Stimulated activated naive B cell treated with anti-CD40 and anti-IgM and Interleukin-4, amounts not matched to agents 10 μg/mL and 1 μg/mL and 100 μg/mL, for 72 hours (primary cell): ENCODE measurements around the gene MYO1E.

Source experiments
- ATAC-seq, 2 donors: fragments of 150-1000 bp; cut with Tn5 transposase; replicated peaks; 2 replicates each; pipeline ENCODE4 v1.10.0; 2021; ENCODE audit warnings: moderate library complexity in 1 of 2
- DNase-seq: peaks from one replicate; pipeline ENCODE4 v3.0.0; 2021
- H3K27ac Mint-ChIP-seq: one replicate; pipeline ENCODE4 v1.8.0; 2022; ENCODE audit warnings: mild to moderate bottlenecking, mixed read lengths
- H3K27me3 Mint-ChIP-seq, 2 donors: one replicate each; pipeline ENCODE4 v1.8.0; 2022; ENCODE audit warnings: mixed read lengths in 2 of 2
- H3K36me3 Mint-ChIP-seq, 2 donors: one replicate each; pipeline ENCODE4 v1.8.0; 2022; ENCODE audit warnings: mixed read lengths in 2 of 2, mild to moderate bottlenecking in 1 of 2
- H3K4me1 Mint-ChIP-seq, 2 donors: one replicate each; pipeline ENCODE4 v1.8.0; 2022; ENCODE audit warnings: mixed read lengths in 2 of 2, mild to moderate bottlenecking in 1 of 2
- H3K4me3 Mint-ChIP-seq, 2 donors: one replicate each; pipeline ENCODE4 v1.8.0; 2022; ENCODE audit warnings: mild to moderate bottlenecking in 2 of 2, mixed read lengths in 2 of 2, moderate library complexity in 1 of 2
- H3K9me3 Mint-ChIP-seq, 2 donors: one replicate each; pipeline ENCODE4 v1.8.0; 2022; ENCODE audit warnings: mixed read lengths in 2 of 2, mild to moderate bottlenecking in 1 of 2

The MYO1E gene

DNA sequence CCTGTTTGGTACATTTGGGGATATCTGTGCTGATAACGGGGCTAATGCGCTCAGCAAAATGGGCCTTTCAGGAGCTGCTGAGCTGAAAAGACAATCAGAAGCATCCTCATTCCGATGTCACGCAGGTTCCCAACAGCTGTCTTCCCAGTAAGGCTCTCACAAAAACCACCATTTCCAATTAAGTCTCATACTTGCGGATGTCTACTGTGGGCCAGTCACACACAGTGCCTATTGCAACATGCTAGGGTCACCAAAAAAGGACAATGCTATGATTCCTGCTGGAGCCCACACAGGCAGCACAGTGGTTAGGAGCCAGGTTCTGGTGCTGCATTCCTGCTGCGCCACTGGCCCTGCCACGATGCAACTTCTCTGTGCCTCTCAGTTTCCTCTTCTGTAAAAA lies 182.4 kb downstream of the MYO1E start:
- H3K9me3 Mint-ChIP-seq = no peaks in the 10 kb centered on the region
- DNase-seq = no peak
- H3K4me3 Mint-ChIP-seq = no peak overlapping the region
- H3K27me3 Mint-ChIP-seq = no peaks in the 10 kb centered on the region
- no peak for ATAC-seq
- H3K4me1 Mint-ChIP-seq = peaks cover 2 to 6% of the 10 kb centered on the region in 2 donors
- H3K27ac Mint-ChIP-seq = no peak overlapping the region
- peaks cover 62 to 78% of the 10 kb centered on the region in 2 donors for H3K36me3 Mint-ChIP-seq

DNA sequence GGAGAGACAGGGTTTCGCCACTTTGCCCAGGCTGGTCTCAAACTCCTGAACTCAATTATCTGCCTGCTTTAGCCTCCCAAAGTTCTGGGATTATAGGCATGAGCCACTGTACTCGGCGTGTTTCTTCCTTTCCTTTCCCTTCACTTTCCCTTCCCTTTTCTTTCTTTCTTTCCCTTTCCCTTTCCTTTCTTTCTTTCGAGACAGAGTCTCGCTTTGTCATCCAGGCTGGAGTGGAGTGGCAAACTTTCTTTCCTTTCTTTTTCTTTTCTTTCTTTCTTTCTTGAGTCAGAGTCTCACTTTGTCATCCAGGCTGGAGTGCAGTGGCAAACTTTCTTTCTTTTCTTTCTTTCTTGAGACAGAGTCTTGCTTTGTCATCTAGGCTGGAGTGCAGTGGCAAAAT lies 183.4 kb downstream of the MYO1E start:
- ATAC-seq (no peak), DNase-seq (no peak)
- H3K9me3 Mint-ChIP-seq = no peaks in the 10 kb centered on the region
- H3K36me3 Mint-ChIP-seq = peaks cover 62 to 78% of the 10 kb centered on the region in 2 donors
- no peaks in the 10 kb centered on the region for H3K27me3 Mint-ChIP-seq
- H3K4me1 Mint-ChIP-seq = peaks cover 2 to 6% of the 10 kb centered on the region in 2 donors
- H3K27ac Mint-ChIP-seq = peak overlapping the region; percentile 15
- H3K4me3 Mint-ChIP-seq = no peak overlapping the region

DNA sequence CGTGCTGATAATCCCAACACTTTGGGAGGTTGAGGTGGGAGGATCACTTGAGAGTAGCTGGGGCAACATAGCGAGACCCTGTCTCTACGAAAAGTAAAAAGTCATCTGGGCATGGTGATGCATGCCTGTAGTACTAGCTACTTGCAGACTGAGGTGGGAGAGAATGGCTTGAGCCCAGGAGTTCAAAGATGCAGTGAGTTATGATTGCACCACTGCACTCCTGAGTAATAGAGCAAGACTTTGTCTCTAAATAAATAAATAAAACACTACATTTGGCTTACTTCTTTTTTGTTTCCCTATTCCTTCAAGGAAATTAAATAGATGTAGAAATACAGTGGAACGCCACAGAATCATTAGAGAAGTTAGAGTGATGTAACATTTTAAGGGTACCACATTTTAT lies 186.2 kb downstream of the MYO1E start:
- no peak for ATAC-seq
- Mint-ChIP-seq H3K4me1 (peaks cover 0 to 8% of the 10 kb centered on the region in 2 donors), H3K36me3 (peaks cover 67 to 81% of the 10 kb centered on the region in 2 donors), H3K9me3 (peaks cover 0 to 2% of the 10 kb centered on the region in 2 donors), H3K27me3 (no peaks in the 10 kb centered on the region), H3K4me3 (no peak overlapping the region), H3K27ac (no peak overlapping the region)
- DNase-seq = no peak

DNA sequence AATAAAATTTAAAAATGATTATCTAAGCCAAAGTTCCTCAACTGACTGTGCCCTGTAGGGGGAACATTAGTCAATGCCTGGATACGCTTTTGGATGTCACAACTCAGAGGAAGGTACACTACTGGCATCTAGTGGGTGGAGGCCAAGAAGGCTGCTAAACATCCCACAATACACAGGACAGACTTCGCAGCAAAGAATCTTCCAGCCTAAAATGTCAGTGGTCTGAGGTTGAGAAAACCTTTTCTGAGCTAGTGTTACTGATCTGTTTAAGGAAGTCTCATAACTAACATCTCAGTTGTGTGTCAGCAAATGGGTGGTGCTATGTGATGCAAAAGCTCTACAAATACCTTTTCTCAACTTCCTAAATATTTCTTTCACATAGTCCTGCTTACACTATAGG lies 186.9 kb downstream of the MYO1E start:
- Mint-ChIP-seq H3K4me1 (peaks cover 6 to 16% of the 10 kb centered on the region in 2 donors), H3K4me3 (no peak overlapping the region), H3K27me3 (no peaks in the 10 kb centered on the region), H3K9me3 (peaks cover 6 to 7% of the 10 kb centered on the region in 2 donors), H3K27ac (no peak overlapping the region), H3K36me3 (peaks cover 71 to 82% of the 10 kb centered on the region in 2 donors)
- DNase-seq (no peak), ATAC-seq (peak; percentile 61 to 65)

DNA sequence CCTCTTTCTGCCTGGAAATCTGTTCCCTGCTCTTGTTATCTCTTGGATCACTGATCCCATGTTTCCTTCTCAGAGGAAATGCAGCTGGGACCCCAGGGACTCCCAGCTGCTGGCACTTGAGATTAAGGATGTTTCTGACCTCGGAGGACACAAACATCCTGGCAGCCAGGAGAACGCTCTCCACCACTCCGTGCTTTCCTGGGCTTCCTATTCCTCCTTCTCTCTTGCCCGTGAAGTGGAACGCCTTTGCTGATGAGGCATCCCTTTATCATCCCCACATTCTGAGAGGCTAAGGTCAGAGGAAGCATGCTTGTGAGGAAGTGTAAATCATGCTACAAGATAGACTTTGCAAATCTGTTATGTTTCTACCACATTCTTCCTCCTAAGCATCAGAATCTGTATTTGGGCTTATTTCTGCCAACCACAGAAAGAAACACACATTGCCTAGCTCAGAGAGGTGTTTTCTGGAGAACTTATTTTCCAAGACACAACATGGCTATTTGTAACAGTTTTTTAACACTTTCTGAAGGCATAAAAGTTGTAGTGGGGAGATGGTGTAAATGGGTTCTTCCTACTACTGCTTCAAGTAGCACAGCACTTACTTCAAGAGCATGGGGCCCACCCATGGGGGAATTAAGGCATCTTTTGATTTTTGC lies 191.6 kb downstream of the MYO1E start:
- Mint-ChIP-seq H3K4me3 (no peak overlapping the region), H3K27ac (peak overlapping the region; percentile 47), H3K36me3 (peaks cover 72 to 88% of the 10 kb centered on the region in 2 donors), H3K27me3 (no peaks in the 10 kb centered on the region), H3K4me1 (peaks cover 31 to 43% of the 10 kb centered on the region in 2 donors), H3K9me3 (peaks cover 6 to 7% of the 10 kb centered on the region in 2 donors)
- DNase-seq (no peak), ATAC-seq (no peak)

DNA sequence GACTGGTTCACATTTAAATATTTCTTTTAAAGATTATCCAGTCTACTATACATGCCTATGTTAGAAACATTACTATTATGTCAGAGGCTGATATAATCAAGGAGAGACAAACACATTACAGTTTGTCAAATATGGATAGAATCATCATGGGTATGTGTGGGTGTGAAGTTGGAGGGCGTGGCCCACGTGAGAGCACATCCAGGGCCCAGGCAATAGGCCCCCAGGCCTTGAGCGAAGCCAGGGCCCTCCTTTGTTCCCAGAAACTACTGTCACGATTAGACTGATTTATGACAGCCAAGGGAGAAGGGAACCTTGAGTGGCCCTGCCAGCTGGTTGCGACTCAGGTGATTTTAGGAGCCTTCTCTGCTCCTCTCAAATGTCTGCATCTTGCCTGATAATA lies 193.0 kb downstream of the MYO1E start:
- Mint-ChIP-seq H3K9me3 (peaks cover 6 to 7% of the 10 kb centered on the region in 2 donors), H3K4me3 (no peak overlapping the region), H3K27me3 (no peaks in the 10 kb centered on the region), H3K27ac (no peak overlapping the region), H3K4me1 (peaks cover 37 to 55% of the 10 kb centered on the region in 2 donors), H3K36me3 (peaks cover 74 to 91% of the 10 kb centered on the region in 2 donors)
- DNase-seq = no peak
- ATAC-seq = no peak

DNA sequence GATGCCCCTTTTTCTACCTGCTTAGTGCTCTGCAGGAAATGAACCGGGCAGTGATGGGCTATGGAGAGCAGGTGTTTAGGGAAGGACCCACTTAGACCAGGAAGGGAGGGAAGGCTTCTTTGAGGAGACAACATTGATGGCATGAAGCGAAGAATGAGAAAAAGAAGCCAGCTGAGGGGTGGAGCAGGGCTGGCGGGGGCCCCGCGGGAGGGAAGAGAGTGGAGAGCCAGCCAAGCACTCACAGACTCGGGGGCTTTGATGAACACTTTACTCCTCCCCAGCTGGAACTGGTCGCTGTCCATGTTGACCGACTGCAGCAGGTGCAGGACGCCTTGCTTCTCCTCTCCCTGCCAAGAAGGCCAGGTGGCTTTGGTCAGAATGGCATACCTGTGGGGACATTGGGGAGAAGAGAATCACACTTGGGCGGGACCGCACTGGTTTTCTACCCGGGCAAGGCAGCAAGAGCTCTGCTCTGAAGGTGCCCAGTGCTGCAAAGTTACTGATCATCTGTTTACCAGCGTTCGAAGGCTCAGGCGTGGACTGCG lies 194.4 kb downstream of the MYO1E start:
- no peak for DNase-seq
- Mint-ChIP-seq H3K9me3 (peaks cover 7 to 13% of the 10 kb centered on the region in 2 donors), H3K27ac (peak overlapping the region; percentile 95), H3K27me3 (no peaks in the 10 kb centered on the region), H3K4me3 (peak overlapping the region; percentile 46 to 59), H3K36me3 (peaks cover 70 to 89% of the 10 kb centered on the region in 2 donors), H3K4me1 (peaks cover 37 to 55% of the 10 kb centered on the region in 2 donors)
- ATAC-seq = no peak

DNA sequence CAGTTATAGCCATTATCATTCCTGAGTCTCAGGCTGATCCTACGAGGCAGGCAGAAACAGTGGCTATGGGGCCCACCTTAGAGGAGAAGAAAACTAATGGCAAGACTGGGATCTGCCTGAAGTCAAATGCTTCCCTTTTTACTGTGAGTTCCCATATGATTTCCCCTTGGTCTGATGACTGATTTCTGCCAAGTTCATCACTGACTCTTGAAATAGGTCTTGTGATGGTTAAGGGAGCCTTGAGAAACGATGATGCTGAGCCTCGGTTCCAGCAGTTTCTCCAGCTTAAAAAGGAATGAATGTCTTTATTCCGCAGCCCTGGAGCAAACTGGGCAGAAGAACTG lies 195.4 kb downstream of the MYO1E start:
- peaks cover 37 to 55% of the 10 kb centered on the region in 2 donors for H3K4me1 Mint-ChIP-seq
- DNase-seq (peak; percentile 21), ATAC-seq (peak; percentile 71 to 76)
- H3K4me3 Mint-ChIP-seq = peak overlapping the region; percentile 46 to 69
- H3K9me3 Mint-ChIP-seq = peaks cover 7 to 13% of the 10 kb centered on the region in 2 donors
- peaks cover 62 to 82% of the 10 kb centered on the region in 2 donors for H3K36me3 Mint-ChIP-seq
- peak overlapping the region; percentile 95 for H3K27ac Mint-ChIP-seq
- H3K27me3 Mint-ChIP-seq = no peaks in the 10 kb centered on the region

DNA sequence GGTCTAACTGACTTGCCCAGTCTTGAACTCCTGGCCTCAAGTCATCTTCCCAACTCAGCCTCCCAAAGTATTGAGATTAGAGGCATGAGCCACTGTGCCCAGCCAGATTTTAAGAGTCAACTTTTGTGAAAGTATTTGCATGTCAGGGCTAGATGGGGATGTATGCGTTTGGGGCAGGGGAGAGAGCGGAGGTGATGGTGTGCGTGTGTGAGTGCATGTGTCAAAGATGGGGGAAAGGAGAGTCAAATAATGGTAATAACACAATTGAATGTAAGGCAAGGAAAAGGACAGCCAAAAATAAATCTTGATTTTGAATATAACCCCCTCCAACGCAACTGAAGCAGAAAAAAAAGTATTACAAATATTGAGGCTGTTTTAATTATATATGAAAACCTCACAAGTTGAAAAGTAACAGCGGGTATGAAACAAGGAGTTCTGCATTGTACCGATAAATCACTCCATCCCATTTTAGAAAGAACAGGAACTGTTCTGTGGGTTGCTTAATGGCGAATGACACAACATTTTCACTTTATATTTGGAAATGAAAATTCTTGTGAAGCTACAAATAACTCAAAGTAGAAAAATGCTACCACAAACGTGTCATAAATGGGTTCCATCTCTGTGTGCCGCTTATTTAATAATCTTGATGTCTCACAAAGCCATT lies 195.9 kb downstream of the MYO1E start:
- Mint-ChIP-seq H3K27ac (peak overlapping the region; percentile 95), H3K9me3 (peaks cover 7 to 13% of the 10 kb centered on the region in 2 donors), H3K36me3 (peaks cover 63 to 84% of the 10 kb centered on the region in 2 donors), H3K27me3 (no peaks in the 10 kb centered on the region), H3K4me3 (peak overlapping the region; percentile 46 to 69), H3K4me1 (peaks cover 37 to 55% of the 10 kb centered on the region in 2 donors)
- DNase-seq (no peak), ATAC-seq (peak; percentile 58 to 60)

DNA sequence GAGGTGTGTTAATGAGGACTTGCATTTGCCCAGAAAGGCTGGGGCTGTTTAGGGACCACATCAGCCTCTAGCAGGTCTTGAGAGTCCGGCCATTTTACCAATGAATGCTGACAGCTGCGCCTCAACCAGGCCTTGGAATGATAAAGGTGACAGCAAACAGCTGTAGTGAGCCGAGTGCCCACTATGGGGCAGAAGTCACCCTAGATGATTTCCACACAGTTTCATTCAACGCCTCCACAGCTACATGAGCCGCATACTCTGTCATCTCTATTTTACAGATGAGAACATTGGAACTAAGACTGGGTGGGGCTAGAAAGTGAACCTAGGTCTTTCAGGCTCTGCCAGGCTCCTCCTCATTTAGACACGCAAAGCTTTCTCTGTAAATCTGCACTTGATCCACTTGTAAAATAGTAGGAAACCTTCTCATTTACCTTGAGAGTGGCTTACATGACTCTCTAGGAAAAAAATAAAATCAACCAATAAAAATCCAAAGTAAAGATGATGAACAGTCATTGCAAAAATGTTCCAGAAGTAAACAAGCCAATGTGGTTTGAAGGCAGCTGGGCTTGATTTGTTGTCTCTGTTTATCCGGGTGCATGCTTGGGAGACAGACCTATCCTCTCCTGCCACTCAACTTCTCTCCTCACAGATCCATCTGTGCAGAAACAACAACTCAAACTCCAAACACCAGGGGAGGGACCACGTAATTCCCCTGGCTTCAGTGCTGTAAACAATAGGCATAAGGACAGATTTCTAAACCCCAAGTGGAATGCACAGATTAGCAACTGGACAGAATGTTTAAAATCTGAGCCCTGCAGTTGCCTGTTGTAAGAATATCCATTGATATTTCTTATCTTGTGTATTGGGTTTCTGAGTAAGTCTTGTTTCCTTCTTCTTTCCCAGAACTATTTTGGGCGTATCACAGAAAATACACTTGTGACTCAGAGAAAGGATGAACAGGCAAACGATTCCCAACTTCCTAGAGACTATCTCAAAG lies 197.5 kb downstream of the MYO1E start:
- no peaks in the 10 kb centered on the region for H3K27me3 Mint-ChIP-seq
- peak; percentile 66 to 68 for ATAC-seq
- peaks cover 55 to 75% of the 10 kb centered on the region in 2 donors for H3K36me3 Mint-ChIP-seq
- peak; percentile 38 for DNase-seq
- peaks cover 2 to 6% of the 10 kb centered on the region in 2 donors for H3K9me3 Mint-ChIP-seq
- no peak overlapping the region for H3K4me3 Mint-ChIP-seq
- H3K27ac Mint-ChIP-seq = peak overlapping the region; percentile 84
- peaks cover 28 to 43% of the 10 kb centered on the region in 2 donors for H3K4me1 Mint-ChIP-seq

DNA sequence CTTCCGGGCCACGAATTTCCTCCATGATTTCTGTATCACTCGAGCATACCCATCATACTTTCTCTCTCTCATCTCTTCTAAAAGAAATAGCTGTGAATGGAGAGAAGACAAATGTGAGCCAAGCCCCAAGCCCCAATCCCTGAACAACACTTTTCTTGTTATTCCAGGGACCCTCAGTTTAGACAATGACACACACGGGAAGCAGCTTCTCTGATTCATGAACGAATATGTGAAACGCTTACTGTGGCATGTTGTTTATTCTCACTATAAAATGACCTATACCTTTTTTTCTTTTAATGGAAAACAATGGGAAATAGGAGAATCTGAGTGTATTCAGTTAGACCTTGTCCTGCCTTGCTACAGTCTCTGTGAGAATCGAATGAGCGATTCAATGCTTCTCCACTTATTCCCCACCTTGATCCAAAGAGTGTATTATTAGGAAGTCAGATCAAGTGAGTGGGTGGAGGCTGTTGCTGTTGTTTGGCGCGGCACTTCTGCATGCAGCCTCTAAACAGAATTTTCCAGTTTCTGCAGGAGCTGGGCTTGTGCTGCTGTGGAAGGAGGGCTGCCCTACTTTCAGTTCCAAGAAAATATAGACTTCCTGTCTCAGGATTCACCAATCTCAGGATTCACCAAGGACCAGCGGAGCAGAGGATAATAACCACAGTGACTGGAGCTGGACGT lies 198.4 kb downstream of the MYO1E start:
- H3K27ac Mint-ChIP-seq = no peak overlapping the region
- DNase-seq = no peak

DNA sequence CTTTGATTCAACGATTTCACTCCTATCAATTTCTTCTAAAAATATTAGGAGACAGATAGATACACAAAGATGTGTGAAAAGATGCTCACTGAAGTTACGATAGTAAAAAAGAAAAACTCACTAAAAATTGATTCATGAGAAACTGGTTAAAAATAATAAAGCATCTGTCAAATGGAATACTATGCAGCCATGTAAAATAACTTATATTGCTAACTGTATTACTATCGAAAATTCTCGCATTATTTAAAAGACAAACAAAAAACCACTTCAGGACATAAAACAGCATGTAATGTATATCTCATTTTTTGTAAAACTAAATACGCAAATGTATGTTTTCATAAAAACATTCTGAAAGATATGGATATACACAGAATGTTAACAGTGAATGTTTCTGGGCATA lies 199.5 kb downstream of the MYO1E start:
- H3K9me3 Mint-ChIP-seq = peaks cover 2 to 6% of the 10 kb centered on the region in 2 donors
- no peaks in the 10 kb centered on the region for H3K27me3 Mint-ChIP-seq
- H3K27ac Mint-ChIP-seq = no peak overlapping the region
- peaks cover 33 to 47% of the 10 kb centered on the region in 2 donors for H3K4me1 Mint-ChIP-seq
- H3K4me3 Mint-ChIP-seq = no peak overlapping the region
- DNase-seq (no peak), ATAC-seq (no peak)
- peaks cover 53 to 75% of the 10 kb centered on the region in 2 donors for H3K36me3 Mint-ChIP-seq

More for the DNA sequence above, 198.4 kb downstream of the MYO1E start:
- no peak overlapping the region for H3K4me3 Mint-ChIP-seq
- H3K4me1 Mint-ChIP-seq = peaks cover 33 to 52% of the 10 kb centered on the region in 2 donors
- H3K36me3 Mint-ChIP-seq = peaks cover 58 to 75% of the 10 kb centered on the region in 2 donors
- no peak for ATAC-seq
- peaks cover 2 to 6% of the 10 kb centered on the region in 2 donors for H3K9me3 Mint-ChIP-seq
- H3K27me3 Mint-ChIP-seq = no peaks in the 10 kb centered on the region

DNA sequence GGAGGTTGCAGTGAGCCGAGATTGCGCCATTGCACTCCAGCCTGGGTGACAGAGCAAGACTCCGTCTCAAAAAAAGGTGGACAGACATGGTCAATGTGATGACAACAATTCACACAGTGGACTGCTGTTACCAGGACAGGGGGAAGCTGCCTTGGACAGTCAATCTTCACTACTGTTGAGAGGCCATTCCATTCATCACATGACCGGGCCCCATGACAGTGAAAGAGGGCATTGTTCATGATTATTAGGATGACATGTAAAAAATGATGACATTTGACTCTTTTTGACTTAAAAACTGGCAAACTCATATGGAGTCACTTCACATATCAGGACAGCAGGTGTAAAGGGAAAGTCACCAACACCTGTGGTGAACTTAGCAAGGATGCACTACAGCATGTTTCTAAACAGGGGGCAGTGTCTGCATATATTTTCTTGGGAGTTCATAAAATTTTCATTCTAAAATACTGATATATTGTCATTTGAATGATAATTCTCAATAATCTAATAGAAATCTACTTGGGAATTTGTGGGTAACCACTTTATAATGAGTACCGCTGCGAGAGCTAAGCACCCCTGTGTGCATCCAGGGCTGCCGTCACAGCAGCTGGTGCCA lies 200.3 kb downstream of the MYO1E start:
- Mint-ChIP-seq H3K36me3 (peaks cover 48 to 72% of the 10 kb centered on the region in 2 donors), H3K4me3 (no peak overlapping the region), H3K27me3 (no peaks in the 10 kb centered on the region), H3K27ac (no peak overlapping the region), H3K9me3 (peaks cover 2 to 6% of the 10 kb centered on the region in 2 donors), H3K4me1 (peaks cover 26 to 39% of the 10 kb centered on the region in 2 donors)
- no peak for DNase-seq
- ATAC-seq = no peak
